Anterior cingulate cortex (tissue), 58 donors: ENCODE results near the gene SLC25A11.
A peak's percentile ranks its signal among the peaks of the same experiment; 100 is the strongest.

ENCODE experiments used
- DNase-seq, 58 donors: peaks; one replicate each; lab custom pipeline; 2025; lab: John Stamatoyannopoulos, UW

SLC25A11 gene

DNA sequence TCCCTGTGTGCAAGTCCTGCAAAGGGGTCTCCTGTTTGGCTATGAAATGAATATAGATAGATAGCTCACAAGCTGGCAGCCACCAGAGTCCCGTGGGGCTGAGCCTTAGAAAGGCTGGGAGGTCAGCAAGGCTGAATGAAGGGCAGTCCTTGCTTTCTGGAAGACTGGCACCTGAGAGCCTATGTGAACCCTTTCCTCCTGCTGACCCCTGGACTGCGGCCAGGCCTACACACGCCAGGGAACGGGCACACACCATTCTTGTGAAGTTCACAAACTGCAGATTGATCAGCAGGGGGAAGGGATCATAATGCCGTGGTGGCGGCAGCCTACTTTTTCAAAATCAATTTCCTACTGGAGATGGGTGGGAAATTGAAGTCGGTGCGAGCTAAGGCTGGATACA lies 41.5 kb downstream of the SLC25A11 start:
- DNase-seq, result no peak

DNA sequence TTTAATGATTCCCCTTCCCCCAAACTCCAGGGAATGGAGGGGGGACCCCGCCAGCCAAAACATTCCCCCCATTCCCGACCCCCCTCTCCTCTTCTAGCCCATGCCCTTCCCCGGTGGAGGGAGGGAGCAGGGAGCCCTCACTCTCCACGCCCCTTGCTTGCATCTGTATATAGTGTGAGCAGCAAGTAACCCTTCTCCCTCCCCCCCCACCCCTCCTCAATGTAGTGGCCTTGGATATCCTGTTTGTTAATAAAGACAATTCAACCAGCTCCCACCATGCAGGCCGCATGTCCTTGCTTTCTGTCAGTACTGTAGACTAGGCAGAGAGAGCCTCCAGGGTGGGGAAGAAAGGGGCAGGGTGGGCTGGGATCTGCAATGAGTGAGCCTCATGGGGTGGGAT lies 42.1 kb downstream of the SLC25A11 start:
- DNase-seq, result peak in 1 of 58 donors; percentile 13

DNA sequence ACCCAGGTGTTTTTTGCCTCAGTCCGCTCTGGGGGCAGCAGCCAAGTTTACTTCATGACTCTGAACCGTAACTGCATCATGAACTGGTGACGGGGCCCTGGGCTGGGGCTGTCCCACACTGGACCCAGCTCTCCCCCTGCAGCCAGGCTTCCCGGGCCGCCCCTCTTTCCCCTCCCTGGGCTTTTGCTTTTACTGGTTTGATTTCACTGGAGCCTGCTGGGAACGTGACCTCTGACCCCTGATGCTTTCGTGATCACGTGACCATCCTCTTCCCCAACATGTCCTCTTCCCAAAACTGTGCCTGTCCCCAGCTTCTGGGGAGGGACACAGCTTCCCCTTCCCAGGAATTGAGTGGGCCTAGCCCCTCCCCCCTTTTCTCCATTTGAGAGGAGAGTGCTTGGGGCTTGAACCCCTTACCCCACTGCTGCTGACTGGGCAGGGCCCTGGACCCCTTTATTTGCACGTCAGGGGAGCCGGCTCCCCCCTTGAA lies 42.6 kb downstream of the SLC25A11 start:
- peak in 1 of 58 donors; percentile 13 for DNase-seq

DNA sequence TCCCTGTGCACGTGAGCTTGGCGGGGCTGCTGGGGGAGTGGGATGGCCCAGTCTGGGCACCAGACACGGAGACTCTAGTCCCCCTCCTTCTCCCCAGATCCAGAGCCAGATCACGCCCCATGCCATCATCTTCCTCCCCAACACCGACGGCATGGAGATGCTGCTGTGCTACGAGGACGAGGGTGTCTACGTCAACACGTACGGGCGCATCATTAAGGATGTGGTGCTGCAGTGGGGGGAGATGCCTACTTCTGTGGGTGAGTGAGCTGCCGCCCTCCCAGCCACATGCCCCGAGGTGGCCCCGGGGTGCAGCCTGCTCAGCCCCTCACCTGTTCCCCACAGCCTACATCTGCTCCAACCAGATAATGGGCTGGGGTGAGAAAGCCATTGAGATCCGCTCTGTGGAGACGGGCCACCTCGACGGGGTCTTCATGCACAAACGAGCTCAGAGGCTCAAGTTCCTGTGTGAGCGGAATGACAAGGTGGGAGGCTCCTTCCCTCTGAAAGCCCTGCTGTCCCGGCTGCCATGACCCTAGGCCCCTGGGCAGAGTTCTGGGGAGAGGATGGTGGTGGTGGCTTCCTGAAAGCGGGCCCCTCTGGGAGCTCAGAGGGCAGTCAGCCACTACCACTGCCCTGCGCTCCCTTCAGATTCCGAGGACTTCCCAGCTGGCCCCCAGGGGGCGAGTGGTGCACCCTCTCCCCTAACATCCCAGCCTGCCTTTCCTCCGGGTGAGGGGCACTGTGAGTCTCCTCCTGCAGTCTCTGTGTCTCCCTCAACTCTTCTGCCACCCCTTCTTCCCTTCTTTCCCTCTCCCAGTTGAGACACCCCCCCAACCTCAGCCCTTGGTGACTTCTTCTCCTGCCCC lies 43.3 kb downstream of the SLC25A11 start:
- DNase-seq, result no peak

DNA sequence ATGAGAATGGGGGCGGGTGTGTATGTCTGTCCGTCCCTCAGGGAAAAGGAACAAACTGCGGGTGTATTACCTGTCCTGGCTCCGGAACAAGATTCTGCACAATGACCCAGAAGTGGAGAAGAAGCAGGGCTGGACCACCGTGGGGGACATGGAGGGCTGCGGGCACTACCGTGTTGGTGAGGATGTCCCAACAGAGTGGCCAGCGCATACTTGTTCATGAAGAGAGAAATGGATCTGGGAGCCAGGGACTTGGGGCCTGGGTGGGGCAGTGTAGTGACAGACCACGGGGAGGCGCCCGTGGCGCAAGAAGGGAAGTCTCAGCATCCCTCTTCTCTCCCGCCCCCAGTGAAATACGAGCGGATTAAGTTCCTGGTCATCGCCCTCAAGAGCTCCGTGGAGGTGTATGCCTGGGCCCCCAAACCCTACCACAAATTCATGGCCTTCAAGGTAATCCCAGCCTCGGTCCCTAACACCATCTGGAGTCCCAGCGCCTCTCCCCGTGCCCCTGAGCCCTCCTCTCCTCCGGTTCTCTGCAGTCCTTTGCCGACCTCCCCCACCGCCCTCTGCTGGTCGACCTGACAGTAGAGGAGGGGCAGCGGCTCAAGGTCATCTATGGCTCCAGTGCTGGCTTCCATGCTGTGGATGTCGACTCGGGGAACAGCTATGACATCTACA lies 44.1 kb downstream of the SLC25A11 start:
- DNase-seq, result no peak

DNA sequence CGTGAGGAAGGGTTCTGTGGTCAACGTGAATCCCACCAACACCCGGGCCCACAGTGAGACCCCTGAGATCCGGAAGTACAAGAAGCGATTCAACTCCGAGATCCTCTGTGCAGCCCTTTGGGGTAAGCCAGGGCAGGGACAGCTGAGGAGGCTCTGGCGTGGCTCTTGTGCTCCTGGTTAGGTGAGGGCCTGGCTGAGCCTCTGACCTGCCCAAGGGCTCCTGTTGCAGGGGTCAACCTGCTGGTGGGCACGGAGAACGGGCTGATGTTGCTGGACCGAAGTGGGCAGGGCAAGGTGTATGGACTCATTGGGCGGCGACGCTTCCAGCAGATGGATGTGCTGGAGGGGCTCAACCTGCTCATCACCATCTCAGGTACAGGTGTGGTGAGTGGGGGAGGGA lies 44.7 kb downstream of the SLC25A11 start:
- no peak for DNase-seq

DNA sequence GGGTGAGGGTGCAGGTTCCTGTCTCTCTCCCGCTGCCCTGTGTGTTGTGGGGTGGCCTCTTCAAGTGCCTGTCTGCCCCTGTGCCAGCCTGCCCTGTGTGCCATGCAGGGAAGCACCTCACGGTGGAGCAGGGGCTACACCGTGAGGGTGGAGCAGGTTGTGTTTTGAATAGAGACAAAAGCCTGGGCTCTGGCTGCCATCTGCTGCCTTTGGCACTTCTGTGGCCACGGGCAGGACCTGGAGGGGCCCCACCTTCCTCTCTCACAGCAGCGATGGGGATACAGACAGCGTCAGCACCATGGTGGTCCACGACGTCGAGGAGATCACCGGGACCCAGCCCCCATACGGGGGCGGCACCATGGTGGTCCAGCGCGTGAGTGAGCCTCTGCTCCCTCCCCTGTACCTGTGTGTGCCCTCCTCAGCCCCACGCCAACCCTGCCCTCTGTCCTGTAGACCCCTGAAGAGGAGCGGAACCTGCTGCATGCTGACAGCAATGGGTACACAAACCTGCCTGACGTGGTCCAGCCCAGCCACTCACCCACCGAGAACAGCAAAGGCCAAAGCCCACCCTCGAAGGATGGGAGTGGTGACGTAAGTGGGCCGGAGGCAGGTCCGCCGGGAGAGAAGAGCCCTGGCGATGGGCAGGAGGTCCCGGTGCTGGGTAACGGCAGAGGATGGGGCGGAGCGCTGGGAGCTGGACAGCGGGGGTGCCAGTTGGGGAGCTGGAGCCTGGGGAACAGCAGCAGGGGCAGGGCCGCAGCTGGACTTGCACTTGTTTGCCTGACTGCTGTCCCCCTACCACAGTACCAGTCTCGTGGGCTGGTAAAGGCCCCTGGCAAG lies 45.9 kb downstream of the SLC25A11 start:
- DNase-seq, result no peak

DNA sequence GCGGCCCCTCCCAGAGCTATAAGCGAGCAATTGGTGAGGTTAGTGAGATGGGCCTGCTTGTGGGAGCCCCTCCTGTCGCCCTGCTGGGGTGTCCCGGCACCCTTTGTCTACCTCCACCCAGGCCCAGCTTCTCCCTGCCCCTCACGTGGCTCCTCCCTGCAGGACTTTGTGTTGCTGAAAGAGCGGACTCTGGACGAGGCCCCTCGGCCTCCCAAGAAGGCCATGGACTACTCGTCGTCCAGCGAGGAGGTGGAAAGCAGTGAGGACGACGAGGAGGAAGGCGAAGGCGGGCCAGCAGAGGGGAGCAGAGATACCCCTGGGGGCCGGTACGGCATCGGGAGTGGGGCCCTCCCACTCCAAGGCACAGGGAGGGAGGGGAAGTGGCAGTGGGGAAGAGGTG lies 46.6 kb downstream of the SLC25A11 start:
- DNase-seq, result no peak

DNA sequence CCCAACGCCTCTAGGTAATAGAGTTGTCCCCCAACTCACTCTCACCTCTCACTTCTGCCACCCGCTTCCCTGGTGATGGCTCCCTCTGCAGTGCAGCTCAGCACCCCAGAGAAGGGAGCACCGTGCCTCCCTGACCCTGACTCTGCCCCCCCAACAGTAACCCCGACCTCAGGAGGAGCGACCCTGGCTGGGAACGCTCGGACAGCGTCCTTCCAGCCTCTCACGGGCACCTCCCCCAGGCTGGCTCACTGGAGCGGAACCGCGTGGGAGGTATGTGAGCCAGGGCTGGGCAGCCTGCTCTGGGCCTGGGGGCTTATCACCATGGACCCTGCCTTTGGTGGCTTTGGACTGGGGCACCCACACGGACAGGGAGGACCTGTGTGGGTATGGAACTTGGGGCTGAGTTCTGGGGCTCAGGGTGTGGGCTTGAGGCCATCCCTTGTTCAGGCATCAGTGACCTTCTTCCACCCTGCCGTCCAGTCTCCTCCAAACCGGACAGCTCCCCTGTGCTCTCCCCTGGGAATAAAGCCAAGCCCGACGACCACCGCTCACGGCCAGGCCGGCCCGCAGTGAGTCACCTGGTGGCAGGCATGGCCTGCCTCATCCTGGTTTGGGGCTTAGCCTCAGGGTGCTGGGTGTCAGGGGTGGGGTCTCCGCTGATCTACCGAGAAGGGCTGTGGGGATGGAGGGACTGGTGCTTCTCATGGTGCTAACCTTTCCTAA lies 47.2 kb downstream of the SLC25A11 start:
- DNase-seq, result no peak

DNA sequence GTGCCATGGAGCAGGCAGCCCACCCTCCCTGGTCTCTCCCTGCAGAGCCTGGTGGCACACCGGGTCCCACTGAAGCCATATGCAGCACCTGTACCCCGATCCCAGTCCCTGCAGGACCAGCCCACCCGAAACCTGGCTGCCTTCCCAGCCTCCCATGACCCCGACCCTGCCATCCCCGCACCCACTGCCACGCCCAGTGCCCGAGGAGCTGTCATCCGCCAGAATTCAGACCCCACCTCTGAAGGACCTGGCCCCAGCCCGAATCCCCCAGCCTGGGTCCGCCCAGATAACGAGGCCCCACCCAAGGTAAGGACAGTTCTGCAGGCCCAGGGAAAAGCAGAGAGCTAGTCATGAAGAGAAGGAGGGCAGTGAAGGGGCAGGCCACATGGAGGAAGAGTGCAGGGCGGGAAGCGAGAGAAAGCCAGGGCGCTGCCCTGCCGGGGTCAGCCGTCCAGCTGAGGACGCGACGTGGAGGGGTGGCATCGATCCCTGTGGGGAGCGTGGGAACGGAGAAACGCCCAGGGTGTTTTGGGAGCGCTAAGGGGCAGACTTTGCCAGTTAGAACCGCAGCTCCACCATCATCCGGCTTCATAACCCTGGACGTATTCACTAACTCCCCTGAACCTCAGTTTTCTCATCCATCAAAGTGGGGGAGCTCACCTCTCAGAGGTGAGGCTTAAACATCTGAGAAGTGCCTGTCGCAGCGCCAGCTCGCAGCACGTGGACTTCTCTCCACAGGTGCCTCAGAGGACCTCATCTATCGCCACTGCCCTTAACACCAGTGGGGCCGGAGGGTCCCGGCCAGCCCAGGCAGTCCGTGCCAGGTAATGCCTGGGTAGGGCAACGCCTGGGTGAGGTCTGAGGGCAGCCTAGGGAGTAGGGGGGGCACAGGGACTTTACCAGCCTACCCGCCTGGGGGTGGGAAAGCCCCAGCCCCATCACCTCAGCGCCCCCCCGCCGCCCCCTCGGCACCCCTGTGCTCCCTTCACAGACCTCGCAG lies 48.1 kb downstream of the SLC25A11 start:
- DNase-seq, result no peak

DNA sequence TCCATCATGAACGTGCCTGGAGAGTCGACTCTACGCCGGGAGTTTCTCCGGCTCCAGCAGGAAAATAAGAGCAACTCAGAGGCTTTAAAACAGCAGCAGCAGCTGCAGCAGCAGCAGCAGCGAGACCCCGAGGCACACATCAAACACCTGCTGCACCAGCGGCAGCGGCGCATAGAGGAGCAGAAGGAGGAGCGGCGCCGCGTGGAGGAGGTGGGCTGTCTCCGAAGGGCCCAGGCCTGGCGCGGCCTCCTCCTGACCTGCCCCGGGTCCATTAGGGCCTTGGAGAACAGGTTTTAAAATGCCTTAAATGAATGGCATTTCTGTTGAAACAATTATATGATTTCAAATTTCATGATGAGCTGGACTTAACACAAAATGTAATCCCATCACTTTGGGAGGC lies 52.3 kb downstream of the SLC25A11 start:
- no peak for DNase-seq
